ENCODE measurements around the gene PDSS2.

GRCh38 chr6:107318100-107318736 is 141.1 kb downstream of the PDSS2 start:
- TF ChIP-seq NFE2L2 (IDR thresholded peaks at IDR 0.05; ENCODE audit: low read depth, low read length) = no peak
- TF ChIP-seq, protein P1, sequence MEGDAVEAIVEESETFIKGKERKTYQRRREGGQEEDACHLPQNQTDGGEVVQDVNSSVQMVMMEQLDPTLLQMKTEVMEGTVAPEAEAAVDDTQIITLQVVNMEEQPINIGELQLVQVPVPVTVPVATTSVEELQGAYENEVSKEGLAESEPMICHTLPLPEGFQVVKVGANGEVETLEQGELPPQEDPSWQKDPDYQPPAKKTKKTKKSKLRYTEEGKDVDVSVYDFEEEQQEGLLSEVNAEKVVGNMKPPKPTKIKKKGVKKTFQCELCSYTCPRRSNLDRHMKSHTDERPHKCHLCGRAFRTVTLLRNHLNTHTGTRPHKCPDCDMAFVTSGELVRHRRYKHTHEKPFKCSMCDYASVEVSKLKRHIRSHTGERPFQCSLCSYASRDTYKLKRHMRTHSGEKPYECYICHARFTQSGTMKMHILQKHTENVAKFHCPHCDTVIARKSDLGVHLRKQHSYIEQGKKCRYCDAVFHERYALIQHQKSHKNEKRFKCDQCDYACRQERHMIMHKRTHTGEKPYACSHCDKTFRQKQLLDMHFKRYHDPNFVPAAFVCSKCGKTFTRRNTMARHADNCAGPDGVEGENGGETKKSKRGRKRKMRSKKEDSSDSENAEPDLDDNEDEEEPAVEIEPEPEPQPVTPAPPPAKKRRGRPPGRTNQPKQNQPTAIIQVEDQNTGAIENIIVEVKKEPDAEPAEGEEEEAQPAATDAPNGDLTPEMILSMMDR (conservative IDR thresholded peaks at IDR 0.05; ENCODE audit: low read depth, low read length) = peak; percentile 72
- peak; percentile 77 for TF ChIP-seq RAD21 (IDR thresholded peaks at IDR 0.05; ENCODE audit: low read length)
- TF ChIP-seq POLR2A (IDR thresholded peaks at IDR 0.05; ENCODE audit: low read depth, low read length) = no peak
- TF ChIP-seq MAZ (IDR thresholded peaks at IDR 0.05; ENCODE audit: borderline replicate concordance, low read depth, low read length) = no peak
- TF ChIP-seq RFX5 (IDR thresholded peaks at IDR 0.05; ENCODE audit: low read depth, low read length) = no peak
- TF ChIP-seq CEBPB (IDR thresholded peaks at IDR 0.05; ENCODE audit: low read depth, low read length) = no peak
- no peak for TF ChIP-seq CHD1 (IDR thresholded peaks at IDR 0.05; ENCODE audit: low read depth, low read length)
- no peak for TF ChIP-seq ELK1 (IDR thresholded peaks at IDR 0.05; ENCODE audit: borderline replicate concordance, low read depth, low read length)
- no peak for TF ChIP-seq BHLHE40 (IDR thresholded peaks at IDR 0.05; ENCODE audit: low read depth, low read length)

Data from IMR-90 (cell line).